UCSD-AML1 (cell line): ENCODE measurements around the gene BBC3.

ENCODE experiments used
- DNase-seq: peaks from one replicate; lab custom pipeline; 2025; ENCODE audit not compliant: unreplicated experiment; lab: John Stamatoyannopoulos, UW

BBC3 gene

GRCh38 chr19:47197141-47197540 lies 33.9 kb downstream of the BBC3 start:
- DNase-seq = no peak

DNA sequence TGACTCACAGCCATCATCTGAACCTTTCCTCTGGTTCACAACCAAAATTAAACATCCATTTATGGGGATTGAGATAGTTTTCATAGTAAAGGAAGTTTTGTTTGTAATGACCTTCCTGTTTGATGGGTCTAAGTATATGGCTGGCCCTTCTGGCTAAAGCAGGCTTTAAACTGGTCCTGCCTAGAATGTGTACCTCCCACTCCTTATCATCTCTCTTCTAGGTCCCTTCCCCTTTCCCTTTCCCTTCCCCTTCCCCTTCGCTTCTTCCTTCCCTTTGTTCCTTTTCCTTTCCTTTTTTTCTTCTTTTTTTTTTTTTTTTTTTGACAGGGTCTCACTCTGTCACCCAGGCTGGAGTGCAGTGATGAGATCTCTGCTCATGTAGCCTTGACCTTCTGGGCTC lies 35.6 kb downstream of the BBC3 start:
- DNase-seq = no peak

DNA sequence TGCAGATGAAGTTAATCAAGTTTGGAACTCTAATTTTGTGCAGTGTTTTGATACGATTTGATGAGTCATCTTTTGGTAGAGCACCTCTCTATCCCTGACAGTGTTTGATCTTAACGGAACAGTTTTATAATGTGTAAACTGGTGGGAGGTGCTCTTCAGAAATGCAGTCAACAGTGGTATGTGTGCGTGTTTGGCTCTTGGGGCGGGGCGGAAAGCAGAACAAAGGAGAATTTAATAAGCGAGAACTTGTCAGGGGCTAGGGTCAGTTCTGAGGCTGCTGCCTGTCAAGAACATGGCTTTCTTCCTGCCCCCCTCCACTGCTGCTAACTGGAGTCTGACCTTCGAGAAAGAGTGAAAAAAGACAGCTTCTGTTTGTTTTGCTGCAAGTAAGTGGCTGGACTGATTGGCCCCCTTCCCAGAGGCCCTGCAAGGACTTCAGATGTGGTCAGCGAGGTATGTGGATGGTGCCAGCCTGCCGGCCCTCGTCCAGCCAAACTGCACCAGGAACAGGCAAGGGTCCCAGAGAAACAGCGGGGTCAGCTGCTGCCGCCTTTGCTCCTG lies 40.8 kb downstream of the BBC3 start:
- no peak for DNase-seq

GRCh38 chr19:47188507-47189033 lies 42.4 kb downstream of the BBC3 start:
- no peak for DNase-seq

- no peak for DNase-seq
Observed at GRCh38 chr19:47187797-47188196, 43.2 kb downstream of the BBC3 start.

DNA sequence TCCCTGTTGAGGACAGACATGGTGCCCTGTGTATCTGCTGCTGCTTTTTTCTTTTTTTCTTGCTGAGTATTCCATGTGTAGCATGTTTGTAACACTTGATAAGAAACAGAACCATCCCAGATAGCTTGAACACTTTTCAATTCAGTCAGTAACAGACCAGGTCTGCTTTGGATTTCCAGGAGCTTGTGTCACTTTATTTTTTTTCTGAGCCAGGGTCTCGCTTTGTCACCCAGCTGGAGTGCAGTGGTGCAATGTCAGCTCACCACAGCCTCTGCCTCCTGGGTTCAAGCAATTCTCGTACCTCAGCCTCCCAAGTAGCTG lies 43.7 kb downstream of the BBC3 start:
- DNase-seq = no peak

DNA sequence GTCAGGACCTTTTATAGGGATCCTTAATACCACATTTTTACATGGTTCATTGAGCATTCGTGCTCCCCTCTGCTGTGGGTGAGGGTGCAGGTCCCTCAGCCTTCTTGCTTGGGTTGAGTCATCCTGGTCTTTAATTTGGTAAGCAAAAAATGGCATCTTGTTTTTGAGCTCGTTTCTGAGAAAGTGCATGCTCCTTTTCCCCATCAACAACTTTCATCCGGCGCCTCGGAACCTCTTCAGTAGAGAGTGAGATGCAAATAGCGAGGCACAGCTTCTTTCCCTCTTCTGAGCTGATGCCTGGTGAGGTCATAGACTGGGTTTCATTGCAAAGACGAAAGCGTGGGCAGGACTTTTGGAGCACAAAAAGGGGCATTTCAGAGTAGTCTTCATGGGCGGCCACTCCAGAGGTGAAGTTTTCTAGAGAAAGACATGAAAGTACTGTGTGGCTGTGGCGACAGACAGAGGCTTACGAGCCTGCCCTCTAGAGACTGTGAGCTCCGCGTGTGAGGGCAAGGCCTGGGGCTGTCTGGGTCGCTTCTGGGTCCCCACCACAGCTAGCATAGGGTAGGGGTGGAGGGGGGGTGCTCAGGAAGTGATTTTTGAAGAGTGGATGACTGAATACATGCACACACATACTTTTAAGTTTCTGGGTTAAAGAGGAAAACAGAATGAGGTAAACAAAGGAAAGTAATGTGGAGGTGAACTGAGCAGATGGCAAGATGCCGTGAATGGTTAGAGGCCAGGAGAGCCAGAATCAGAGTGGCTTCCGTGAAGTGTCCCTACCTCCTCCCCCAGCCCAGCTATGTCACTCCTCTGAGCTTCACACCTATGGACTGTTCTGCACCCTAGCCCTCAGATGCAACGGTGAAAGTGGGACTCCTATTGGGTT lies 44.3 kb downstream of the BBC3 start:
- DNase-seq = no peak

DNA sequence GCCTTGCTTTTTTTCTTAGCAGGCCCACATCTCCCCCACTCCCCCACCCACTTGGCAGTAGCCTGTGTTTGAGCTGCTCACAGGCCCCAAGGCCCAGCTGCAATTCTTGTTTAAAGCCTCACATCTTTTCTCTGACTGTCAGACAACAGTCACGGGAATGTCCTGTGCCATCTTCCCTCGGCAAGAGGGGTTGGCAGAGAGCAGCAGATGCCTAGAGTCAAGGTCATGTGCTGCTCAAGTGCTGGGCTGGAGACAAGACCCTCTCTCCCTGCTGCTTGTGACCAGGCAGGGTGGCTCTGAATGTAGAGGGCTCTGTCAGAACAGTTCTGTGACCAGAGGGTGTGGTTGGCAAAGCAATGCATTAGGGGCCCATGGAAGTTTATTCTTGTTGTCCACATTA lies 47.4 kb downstream of the BBC3 start:
- DNase-seq = no peak

GRCh38 chr19:47179653-47180310 lies 51.2 kb downstream of the BBC3 start:
- DNase-seq = no peak

GRCh38 chr19:47176627-47177090 lies 54.3 kb downstream of the BBC3 start:
- DNase-seq = no peak

GRCh38 chr19:47176071-47176626 lies 54.9 kb downstream of the BBC3 start:
- no peak for DNase-seq

DNA sequence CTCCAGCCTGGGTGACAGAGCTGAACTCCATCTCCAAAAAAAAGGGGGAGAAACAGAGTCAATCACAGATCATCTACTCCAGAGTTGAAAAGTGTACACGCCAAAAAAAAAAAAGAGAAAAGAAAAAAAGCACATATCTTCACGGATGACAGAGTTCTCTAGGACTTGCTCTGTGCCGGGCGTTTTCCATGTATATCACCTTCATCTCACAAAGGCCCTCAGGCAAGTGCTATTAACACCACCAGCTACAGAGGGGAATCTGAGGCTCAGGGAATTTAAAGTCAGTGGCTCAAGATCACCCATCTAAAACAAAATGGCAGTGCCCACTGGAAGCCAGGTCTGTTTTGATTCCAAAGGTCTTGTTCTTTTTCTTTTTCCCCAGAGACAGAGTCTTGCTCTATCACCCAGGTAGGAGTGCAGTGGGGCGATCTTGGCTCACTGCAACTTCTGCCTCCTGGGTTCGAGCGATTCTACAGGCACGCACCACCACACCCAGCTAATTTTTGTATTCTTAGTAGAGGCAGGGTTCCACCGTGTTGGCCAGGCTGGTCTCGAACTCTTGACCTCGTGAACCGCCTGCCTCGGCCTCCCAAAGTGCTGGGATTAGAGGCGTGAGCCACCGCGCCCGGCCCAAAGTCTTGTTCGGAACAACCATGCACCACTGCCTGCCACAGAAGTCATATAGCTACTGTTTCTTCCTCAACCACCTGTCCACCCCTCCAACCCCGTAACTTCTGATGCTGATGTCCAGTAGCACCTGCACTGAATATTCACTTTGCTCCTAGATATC lies 58.1 kb downstream of the BBC3 start:
- DNase-seq = no peak
